Spleen (tissue), 11 donors: Measurements from ENCODE around the gene SYNE2. TPM values are rescaled to one million over a fixed set of nuclear protein-coding genes. Genes with fewer than 3 reads are reported as not detected.

Source experiments
- DNase-seq: peaks from one replicate; pipeline ENCODE4 v3.0.0-alpha.2; 2020
- H3K27ac ChIP-seq, 8 donors: fragments of 200-600 bp; sonication (generic) in 7 of 8; 1 replicate in 4 of 8; 2 replicates in 4 of 8; pipeline versions ENCODE4 v1.5.0 to v1.8.0; 2016 to 2021; ENCODE audit warnings: inconsistent platforms in 4 of 8, mild to moderate bottlenecking in 4 of 8, moderate library complexity in 1 of 8
- H3K27me3 ChIP-seq, 7 donors: fragments of 200-600 bp; sonication (generic) in 6 of 7; replicated peaks in 1 of 7; 1 replicate in 4 of 7; 2 replicates in 3 of 7; pipeline versions ENCODE4 v1.5.0 to v1.8.0; 2016 to 2021; ENCODE audit warnings: inconsistent platforms in 3 of 7, mild to moderate bottlenecking in 1 of 7
- H3K36me3 ChIP-seq, 6 donors: fragments of 200-600 bp; sonication (generic) in 5 of 6; 1 replicate in 4 of 6; 2 replicates in 2 of 6; pipeline versions ENCODE4 v1.5.0 to v1.8.0; 2016 to 2021; ENCODE audit warnings: inconsistent platforms in 2 of 6
- H3K4me1 ChIP-seq, 6 donors: fragments of 200-600 bp; sonication (generic) in 5 of 6; 1 replicate in 3 of 6; 2 replicates in 3 of 6; pipeline versions ENCODE4 v1.5.0 to v1.8.0; 2016 to 2021; ENCODE audit warnings: inconsistent platforms in 3 of 6
- H3K4me3 ChIP-seq, 8 donors: fragments of 200-600 bp; sonication (generic) in 7 of 8; 1 replicate in 4 of 8; 2 replicates in 4 of 8; pipeline versions ENCODE4 v1.5.0 to v1.8.0; 2016 to 2021; ENCODE audit warnings: inconsistent platforms in 4 of 8, mild to moderate bottlenecking in 4 of 8, moderate library complexity in 2 of 8
- H3K9me3 ChIP-seq, 8 donors: fragments of 200-600 bp; sonication (generic) in 7 of 8; 1 replicate in 4 of 8; 2 replicates in 4 of 8; pipeline versions ENCODE4 v1.5.0 to v1.8.0; 2016 to 2021; ENCODE audit warnings: inconsistent platforms in 4 of 8
- CTCF ChIP-seq, 11 experiments: fragments of 200-600 bp in 7 of 11; fragments of 450-650 bp in 4 of 11; sonication (generic) in 4 of 11; IDR thresholded peaks in 8 of 11; conservative IDR thresholded peaks in 3 of 11; 1 replicate in 7 of 11; 2 replicates in 4 of 11; pipeline versions ENCODE4 v1.4.0 to v1.8.0; 2016 to 2021; ENCODE audit warnings: antibody characterized with exemption in 11 of 11, inconsistent platforms in 4 of 11, mild to moderate bottlenecking in 1 of 11
- POLR2A ChIP-seq, 3 donors: fragments of 450-650 bp; IDR thresholded peaks; one replicate each; pipeline ENCODE4 v1.5.1; 2017; ENCODE audit warnings: antibody characterized with exemption in 3 of 3, mild to moderate bottlenecking in 1 of 3
- POLR2AphosphoS5 ChIP-seq, 3 donors: sonication (generic); formaldehyde crosslinking; IDR thresholded peaks; one replicate each; pipeline ENCODE4 v1.5.1; 2017; ENCODE audit warnings: antibody characterized with exemption in 3 of 3
- WGBS, 5 donors: extraction: QIAGEN DNeasy Blood & Tissue Kit in 3 of 5; methylation state at CpG; one replicate each; pipeline versions ENCODE4 v1.1.5 to v1.1.7; 2013 to 2018; 5-methylcytosine and 5-hydroxymethylcytosine counted together
- intact Hi-C: fragments of 100-400 bp; cut with DNase I; formaldehyde crosslinking; loops from one replicate; pipeline ENCODE4 v1.15.0; 2023; ENCODE audit warnings: low total_unique reads
- polyA plus RNA-seq, 3 donors: library from polyadenylated mRNA; stranded (reverse); fragments of 200-250 nt; gene quantifications; one replicate each; pipeline ENCODE4 v1.2.1, GENCODE V29; 2013
- total RNA-seq, 7 donors: library from RNA; depleted of rRNA in 3 of 7; stranded (reverse); fragments of >200 nt in 3 of 7; fragmentation: NEBNext Ultra II Directional in 4 of 7; extraction: Animal tissue kit (Norgen Biotek cat#: 25700) in 4 of 7; gene quantifications; one replicate each; pipeline versions ENCODE4 v1.1.0 to v1.2.1, GENCODE V29; 2016 to 2021
- donor health status: healthy with polysubstance abuse.
- donor health status: DM: no; HTN: no; CAD: no; lungs with moderate emphysema.
- donor health status: DM: no; HTN: no; CAD: no.
- donor health status: Bipolar disorder and iron deficiency.
- donor health status: healthy.
- donor health status: DM: no; HTN: no; CAD: no.
- donor health status: DM: yes; HTN: yes; CAD: no.

Gene SYNE2
- total and polyA plus RNA-seq, 10 donors, result 16.0 to 173 (median 147) TPM

DNA sequence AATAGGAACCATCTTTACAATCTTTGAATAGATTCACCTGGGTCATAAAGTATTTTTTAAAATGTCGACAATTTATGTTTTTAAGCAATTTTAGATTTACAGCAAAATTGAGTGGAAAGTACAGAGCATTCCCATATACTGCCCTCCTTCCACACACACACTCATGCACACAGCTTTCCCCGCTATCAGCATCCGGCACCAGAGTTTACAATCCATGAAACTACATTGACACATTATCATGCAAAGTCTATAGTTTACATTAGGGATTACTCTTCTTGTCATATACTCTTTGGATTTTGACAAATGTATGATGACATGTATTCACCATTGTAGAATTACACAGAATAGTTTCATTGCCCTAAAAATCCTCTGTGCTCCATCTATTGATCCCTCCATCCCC is 9.0 kb upstream of the SYNE2 start:
- intact Hi-C loops, result no loop called here
- WGBS, 5 donors, result 94 to 98% (median 96%) methylated on average over 3 of the region's 3 CpGs
- no peaks in the 10 kb centered on the region for H3K27me3 ChIP-seq

GRCh38 chr14:63848890-63849289 is 3.9 kb upstream of the SYNE2 start:
- intact Hi-C loops, result no loop called here
- Histone ChIP-seq H3K27ac (no peak overlapping the region), H3K27me3 (peaks cover 0 to 20% (median 0%) of the 10 kb centered on the region in 7 donors), H3K4me1 (peaks cover 0 to 11% (median 7%) of the 10 kb centered on the region in 6 donors), H3K9me3 (no peaks in the 10 kb centered on the region), H3K4me3 (no peak overlapping the region), H3K36me3 (no peaks in the 10 kb centered on the region)
- no peak for DNase-seq
- TF ChIP-seq CTCF (IDR thresholded peaks at IDR 0.05 in 8 of 11, conservative IDR thresholded peaks at IDR 0.05 in 3 of 11) (no peak), POLR2A (IDR thresholded peaks at IDR 0.05) (no peak), POLR2AphosphoS5 (IDR thresholded peaks at IDR 0.05) (no peak)

More for the DNA sequence above, 9.0 kb upstream of the SYNE2 start:
- H3K4me1 ChIP-seq, result no peaks in the 10 kb centered on the region
- DNase-seq, result no peak
- peaks cover 0 to 21% (median 15%) of the 10 kb centered on the region in 8 donors for H3K9me3 ChIP-seq
- TF ChIP-seq POLR2A (IDR thresholded peaks at IDR 0.05) (no peak), CTCF (IDR thresholded peaks at IDR 0.05 in 8 of 11, conservative IDR thresholded peaks at IDR 0.05 in 3 of 11) (no peak), POLR2AphosphoS5 (IDR thresholded peaks at IDR 0.05) (no peak)
- no peak overlapping the region for H3K27ac ChIP-seq
- no peak overlapping the region for H3K4me3 ChIP-seq
- no peaks in the 10 kb centered on the region for H3K36me3 ChIP-seq

- Histone ChIP-seq H3K27me3 (peaks cover 0 to 27% (median 0%) of the 10 kb centered on the region in 7 donors), H3K9me3 (no peaks in the 10 kb centered on the region), H3K27ac (peak overlapping the region; percentile 73 to 96 (median 92)), H3K4me3 (peak overlapping the region in 7 of 8 donors; percentile 59 to 92 (median 75)), H3K4me1 (peaks cover 4 to 45% (median 34%) of the 10 kb centered on the region in 6 donors), H3K36me3 (no peaks in the 10 kb centered on the region)
- WGBS, 5 donors, result 12 to 19% (median 14%) methylated on average over 14 to 18 of the region's 18 CpGs
- DNase-seq, result no peak
- TF ChIP-seq CTCF (IDR thresholded peaks at IDR 0.05 in 8 of 11, conservative IDR thresholded peaks at IDR 0.05 in 3 of 11), result no peak
- no peak for TF ChIP-seq POLR2AphosphoS5 (IDR thresholded peaks at IDR 0.05)
- TF ChIP-seq POLR2A (IDR thresholded peaks at IDR 0.05), result no peak
- intact Hi-C loops, result loop anchor here (10.0 kb wide), 1 partner anchor 102 kb away; no protein-coding TSS in a partner anchor
These were observed 460 bp upstream of the SYNE2 start for GRCh38 chr14:63852271-63852816.

GRCh38 chr14:63853831-63854293 is 1.1 kb downstream of the SYNE2 start:
- H3K27me3 ChIP-seq, result peaks cover 0 to 27% (median 0%) of the 10 kb centered on the region in 7 donors
- TF ChIP-seq POLR2AphosphoS5 (IDR thresholded peaks at IDR 0.05), result peak in 2 of 3 donors; percentile 55 to 78
- TF ChIP-seq CTCF (IDR thresholded peaks at IDR 0.05 in 8 of 11, conservative IDR thresholded peaks at IDR 0.05 in 3 of 11), result no peak
- WGBS, 5 donors, result 0 to 2% (median 1%) methylated on average over 18 of the region's 18 CpGs
- H3K4me1 ChIP-seq, result peaks cover 4 to 58% (median 35%) of the 10 kb centered on the region in 6 donors
- no peaks in the 10 kb centered on the region for H3K36me3 ChIP-seq
- H3K4me3 ChIP-seq, result peak overlapping the region; percentile 59 to 92 (median 76)
- peak; percentile 82 for DNase-seq
- H3K9me3 ChIP-seq, result no peaks in the 10 kb centered on the region
- intact Hi-C loops, result loop anchor here (10.0 kb wide), 1 partner anchor 101 kb away; no protein-coding TSS in a partner anchor
- H3K27ac ChIP-seq, result peak overlapping the region; percentile 73 to 96 (median 92)
